ENCODE data around the gene PDGFA. TPM values are rescaled to one million over a fixed set of nuclear protein-coding genes. Genes with fewer than 3 reads are reported as not detected.

The PDGFA gene
- total RNA-seq, 1 experiment from 2014 or later = 23.6 TPM

GRCh38 chr7:526460-527034 lies 6.9 kb upstream of the PDGFA start:
- Histone ChIP-seq H3K4me2 (peak overlapping the region; percentile 42), H4K20me1 (ENCODE audit: insufficient read depth) (no peaks in the 10 kb centered on the region), H3K36me3 (ENCODE audit: low read depth) (no peaks in the 10 kb centered on the region), H3K4me1 (replicated peaks; ENCODE audit: insufficient read depth) (peaks cover 42% of the 10 kb centered on the region), H3K9me2 (ENCODE audit: insufficient read depth) (no peaks in the 10 kb centered on the region), H3K79me2 (ENCODE audit: low read depth) (no peaks in the 10 kb centered on the region), H3K27me3 (ENCODE audit: insufficient read depth, low read depth) (no peaks in the 10 kb centered on the region), H3K9me3 (ENCODE audit: insufficient read depth, low read depth) (no peaks in the 10 kb centered on the region), H3K27ac (no peak overlapping the region), H3K4me3 (no peak overlapping the region), H2AFZ (no peak overlapping the region), H3F3A (ENCODE audit: insufficient read depth, low read depth) (peaks cover 45% of the 10 kb centered on the region)
- intact Hi-C loops (cut with micrococcal nuclease; ENCODE audit: unreplicated experiment) = loop anchor here (1.0 to 5.0 kb wide), 2 partner anchors 12 to 286 kb away; no protein-coding TSS in a partner anchor
- TF ChIP-seq EZH2 (IDR thresholded peaks at IDR 0.05; ENCODE audit: low read depth) (no peak), CTCF (conservative IDR thresholded peaks at IDR 0.05) (no peak)
- ChIA-PET CTCF (interaction anchor here (0.8 kb wide), 1 partner anchor 16 kb away, joined by 3 read pairs; no protein-coding TSS in a partner anchor), POLR2A (ENCODE audit: unreplicated experiment) (interaction anchor here (0.6 to 0.8 kb wide), 4 partner anchors 13 to 49 kb away, joined by 3 to 6 read pairs (median 4); no protein-coding TSS in a partner anchor)
- BruUV-seq (replicated peaks) = TSS peak; percentile 9
- DNase-seq = peak; percentile 77 to 89

DNA sequence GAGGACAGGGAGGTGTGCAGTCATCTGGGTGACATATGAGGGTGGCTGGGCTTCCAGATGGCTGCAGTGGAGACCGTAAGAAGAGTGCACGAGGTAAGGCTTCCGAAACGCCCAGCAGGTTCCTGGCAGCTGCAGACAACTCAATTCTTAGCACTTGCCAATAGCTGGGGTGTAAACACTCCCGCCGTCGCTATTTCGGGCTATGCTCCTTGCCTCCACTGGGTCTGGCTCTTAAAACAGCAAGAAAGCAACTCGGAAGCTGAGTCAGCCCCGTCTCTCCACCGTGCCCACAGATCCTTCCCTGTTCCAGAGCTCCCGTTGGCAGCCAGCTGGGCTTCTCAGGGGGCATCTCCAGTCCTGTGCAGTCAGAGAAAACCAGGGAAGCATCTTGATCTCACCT lies 6.1 kb upstream of the PDGFA start:
- no peak overlapping the region for H3K4me3 ChIP-seq
- H3K27me3 ChIP-seq (ENCODE audit: insufficient read depth, low read depth) = no peaks in the 10 kb centered on the region
- BruUV-seq (replicated peaks) = no TSS peak
- H3K4me2 ChIP-seq = peak overlapping the region; percentile 42
- intact Hi-C loops (cut with micrococcal nuclease; ENCODE audit: unreplicated experiment) = loop anchor here (1.0 to 5.0 kb wide), 2 partner anchors 13 to 287 kb away; no protein-coding TSS in a partner anchor
- DNase-seq = peak in 1 of 2 experiments; percentile 33
- no peak for TF ChIP-seq EZH2 (IDR thresholded peaks at IDR 0.05; ENCODE audit: low read depth)
- ChIA-PET CTCF (no interaction called here), POLR2A (ENCODE audit: unreplicated experiment) (no interaction called here)
- H3K9me3 ChIP-seq (ENCODE audit: insufficient read depth, low read depth) = no peaks in the 10 kb centered on the region
- H3K36me3 ChIP-seq (ENCODE audit: low read depth) = no peaks in the 10 kb centered on the region
- peaks cover 46% of the 10 kb centered on the region for H3K4me1 ChIP-seq (replicated peaks; ENCODE audit: insufficient read depth)
- H3K27ac ChIP-seq = no peak overlapping the region
- H3F3A ChIP-seq (ENCODE audit: insufficient read depth, low read depth) = peaks cover 45% of the 10 kb centered on the region
- H3K79me2 ChIP-seq (ENCODE audit: low read depth) = no peaks in the 10 kb centered on the region
- H4K20me1 ChIP-seq (ENCODE audit: insufficient read depth) = no peaks in the 10 kb centered on the region
- no peak overlapping the region for H2AFZ ChIP-seq
- no peaks in the 10 kb centered on the region for H3K9me2 ChIP-seq (ENCODE audit: insufficient read depth)

- ChIA-PET POLR2A (ENCODE audit: unreplicated experiment) (interaction anchor here (0.6 kb wide), 1 partner anchor 353 kb away, joined by 6 read pairs; no protein-coding TSS in a partner anchor), CTCF (no interaction called here)
- Histone ChIP-seq H3K4me1 (replicated peaks; ENCODE audit: insufficient read depth) (peaks cover 37% of the 10 kb centered on the region), H3K27me3 (ENCODE audit: insufficient read depth, low read depth) (no peaks in the 10 kb centered on the region), H2AFZ (no peak overlapping the region), H3K36me3 (ENCODE audit: low read depth) (no peaks in the 10 kb centered on the region), H3K9me3 (ENCODE audit: insufficient read depth, low read depth) (no peaks in the 10 kb centered on the region), H3K4me3 (no peak overlapping the region), H3K79me2 (ENCODE audit: low read depth) (no peaks in the 10 kb centered on the region), H3F3A (ENCODE audit: insufficient read depth, low read depth) (peaks cover 36% of the 10 kb centered on the region), H3K27ac (no peak overlapping the region), H4K20me1 (ENCODE audit: insufficient read depth) (no peaks in the 10 kb centered on the region), H3K9me2 (ENCODE audit: insufficient read depth) (no peaks in the 10 kb centered on the region), H3K4me2 (no peak overlapping the region)
- intact Hi-C loops (cut with micrococcal nuclease; ENCODE audit: unreplicated experiment) = loop anchor here (5.0 kb wide), 1 partner anchor 288 kb away; no protein-coding TSS in a partner anchor
- TF ChIP-seq CTCF (conservative IDR thresholded peaks at IDR 0.05) = no peak
- no peak for TF ChIP-seq EZH2 (IDR thresholded peaks at IDR 0.05; ENCODE audit: low read depth)
- no peak for DNase-seq
- BruUV-seq (replicated peaks) = no TSS peak
These were observed 5.2 kb upstream of the PDGFA start for GRCh38 chr7:524800-525199.
